ENCODE measurements around the gene ZDHHC11B.
"Not testable (repeated sequence)": the region's sequence is repeated elsewhere in the genome, so short reads cannot be mapped to it uniquely, and the experiment has no call there.

- not testable (repeated sequence) for TF ChIP-seq CTCF (IDR thresholded peaks at IDR 0.05; ENCODE audit: low read depth, low read length, poor library complexity, severe bottlenecking); EZH2phosphoT487 (IDR thresholded peaks at IDR 0.05; ENCODE audit: borderline replicate concordance, low read length)
Observed at GRCh38 chr5:772931-773330, 11.6 kb downstream of the ZDHHC11B start.

All from DOHH2 (cell line).